HL-60/S4 treated with retinoic acid at 250 ng/mL for 4 days and 3 days (cell line): Measurements from ENCODE around the gene KBTBD12.
"Not testable (repeated sequence)": the region's sequence is repeated elsewhere in the genome, so short reads cannot be mapped to it uniquely, and the experiment has no call there.

Experiments
- in situ Hi-C: fragments of 300-500 bp; cut with MboI; formaldehyde crosslinking; loops from 2 replicates; pipeline ENCODE4 v1.7.0; 2022; ENCODE audit warnings: low sequenced_read_pairs

KBTBD12 gene

GRCh38 chr3:127915115-127915936, at the start of gene KBTBD12:
TSS of gene KBTBD12 (plus strand) at chr3:127915232. CDS start at chr3:127923062, 7,830 bp downstream.
- in situ Hi-C loops = no loop called here

- in situ Hi-C loops = no loop called here
Observed at GRCh38 chr3:127865941-127866340, 49.1 kb upstream of the KBTBD12 start.

- in situ Hi-C loops = no loop called here
Observed at GRCh38 chr3:127867412-127867811, 47.6 kb upstream of the KBTBD12 start.

GRCh38 chr3:127867986-127868385, 47.0 kb upstream of the KBTBD12 start:
- in situ Hi-C loops = no loop called here

- in situ Hi-C loops = no loop called here
Observed at GRCh38 chr3:127870156-127870555, 44.9 kb upstream of the KBTBD12 start.

- in situ Hi-C loops = not testable (repeated sequence)
Observed at GRCh38 chr3:127874097-127874496, 40.9 kb upstream of the KBTBD12 start.

GRCh38 chr3:127881586-127881985, 33.4 kb upstream of the KBTBD12 start:
- in situ Hi-C loops = no loop called here

GRCh38 chr3:127884041-127884440, 31.0 kb upstream of the KBTBD12 start:
- in situ Hi-C loops = no loop called here

GRCh38 chr3:127886231-127886955, 28.6 kb upstream of the KBTBD12 start:
- in situ Hi-C loops = no loop called here

- in situ Hi-C loops = no loop called here
Observed at GRCh38 chr3:127886956-127887231, 28.1 kb upstream of the KBTBD12 start.

- in situ Hi-C loops = no loop called here
Observed at GRCh38 chr3:127887321-127887720, 27.7 kb upstream of the KBTBD12 start.

- in situ Hi-C loops = no loop called here
Observed at GRCh38 chr3:127888156-127888555, 26.9 kb upstream of the KBTBD12 start.

- in situ Hi-C loops = no loop called here
Observed at GRCh38 chr3:127888564-127889107, 26.4 kb upstream of the KBTBD12 start.

GRCh38 chr3:127889461-127889863, 25.6 kb upstream of the KBTBD12 start:
- in situ Hi-C loops = no loop called here

GRCh38 chr3:127889976-127890650, 24.9 kb upstream of the KBTBD12 start:
- in situ Hi-C loops = no loop called here

- in situ Hi-C loops = not testable (repeated sequence)
Observed at GRCh38 chr3:127890651-127891290, 24.3 kb upstream of the KBTBD12 start.

GRCh38 chr3:127894481-127894880, 20.6 kb upstream of the KBTBD12 start:
- in situ Hi-C loops = no loop called here

GRCh38 chr3:127899200-127899599, 15.8 kb upstream of the KBTBD12 start:
- in situ Hi-C loops = no loop called here

- in situ Hi-C loops = no loop called here
Observed at GRCh38 chr3:127899766-127900165, 15.3 kb upstream of the KBTBD12 start.

- in situ Hi-C loops = no loop called here
Observed at GRCh38 chr3:127900536-127900935, 14.5 kb upstream of the KBTBD12 start.

GRCh38 chr3:127902486-127902885, 12.5 kb upstream of the KBTBD12 start:
- in situ Hi-C loops = no loop called here
